Panc1 (cell line): ENCODE measurements around the gene AK8. TPM values are rescaled to one million over a fixed set of nuclear protein-coding genes. Genes with fewer than 3 reads are reported as not detected.
"Not testable (repeated sequence)": the region's sequence is repeated elsewhere in the genome, so short reads cannot be mapped to it uniquely, and the experiment has no call there.

ENCODE experiments used
- ATAC-seq: fragments of 200-7000 bp; cut with Tn5 transposase; 2 replicates; pipeline ENCODE4 v1.9.1; 2020; ENCODE audit warnings: mild to moderate bottlenecking, moderate library complexity
- BruUV-seq: library from RNA; stranded (reverse); fragments of 400-500 nt; replicated peaks from 2 replicates; lab custom pipeline; 2021; lab: Mats Ljungman, UMichigan
- CTCF ChIA-PET: fragments of 300-600 bp; sonication (Branson Sonifier 250); formaldehyde crosslinking; loops from one replicate; lab custom pipeline; 2022; ENCODE audit warnings: antibody characterized with exemption; lab: Charles Lee
- POLR2A ChIA-PET: fragments of 300-600 bp; sonication (Branson Sonifier 250); formaldehyde crosslinking; loops from one replicate; lab custom pipeline; 2022; ENCODE audit warnings: antibody characterized with exemption; lab: Charles Lee
- DNase-seq: peaks from one replicate; pipeline ENCODE4 v3.0.0-alpha.2; 2010; ENCODE audit warnings: low read depth, low spot score
- H3K27ac ChIP-seq: 2 replicates; pipeline ENCODE4 v1.5.1; 2011; ENCODE audit warnings: mild to moderate bottlenecking, low read length, inconsistent platforms
- H3K27me3 ChIP-seq: fragments of 200-500 bp; sonication (Bioruptor generic); 2 replicates; pipeline ENCODE4 v1.6.0; 2014; ENCODE audit warnings: low read length, inconsistent platforms; ENCODE audit not compliant: control insufficient read depth, insufficient read depth
- H3K36me3 ChIP-seq: fragments of 200-500 bp; sonication (Bioruptor generic); 2 replicates; pipeline ENCODE4 v1.5.1; 2014; ENCODE audit warnings: inconsistent platforms, mild to moderate bottlenecking, low read length, moderate library complexity; ENCODE audit not compliant: control insufficient read depth, insufficient read depth
- H3K4me1 ChIP-seq: 2 replicates; pipeline ENCODE4 v1.5.1; 2011; ENCODE audit warnings: inconsistent platforms, mild to moderate bottlenecking, low read length, moderate library complexity; ENCODE audit not compliant: control insufficient read depth, insufficient read depth
- H3K4me3 ChIP-seq, 2 experiments: 2 replicates each; pipeline ENCODE4 v1.5.1; 2011 to 2012; ENCODE audit warnings: low read depth in 2 of 2, low read length in 2 of 2, mild to moderate bottlenecking in 2 of 2, inconsistent platforms in 1 of 2, moderate library complexity in 1 of 2
- H3K9me3 ChIP-seq: fragments of 200-500 bp; sonication (Bioruptor generic); 2 replicates; pipeline ENCODE4 v1.5.1; 2014; ENCODE audit warnings: low read depth, mild to moderate bottlenecking, inconsistent platforms, low read length, moderate library complexity; ENCODE audit not compliant: control insufficient read depth, insufficient read depth
- CTCF ChIP-seq: fragments of 450-650 bp; IDR thresholded peaks from 2 replicates; pipeline ENCODE4 v1.5.1; 2017; ENCODE audit warnings: mild to moderate bottlenecking
- POLR2AphosphoS5 ChIP-seq: IDR thresholded peaks from 2 replicates; pipeline ENCODE4 v1.6.1; 2012; ENCODE audit warnings: mild to moderate bottlenecking, low read depth, low read length, moderate library complexity
- REST ChIP-seq, 2 experiments: IDR thresholded peaks; 2 replicates each; pipeline ENCODE4 v1.6.1; 2011 to 2012; ENCODE audit warnings: low read depth in 2 of 2, control low read depth in 1 of 2, low read length in 1 of 2, mild to moderate bottlenecking in 1 of 2, moderate library complexity in 1 of 2; ENCODE audit not compliant: insufficient read depth in 1 of 2
- SIN3A ChIP-seq: IDR thresholded peaks from 2 replicates; pipeline ENCODE4 v1.6.1; 2012; ENCODE audit warnings: low read depth, mild to moderate bottlenecking, low read length, moderate library complexity, borderline replicate concordance; ENCODE audit not compliant: insufficient read depth
- TCF7L2 ChIP-seq: IDR thresholded peaks from 2 replicates; pipeline ENCODE4 v1.6.1; 2011; ENCODE audit warnings: mild to moderate bottlenecking, low read depth, low read length, inconsistent platforms
- in situ Hi-C: cut with HindIII; loops from 2 replicates; pipeline ENCODE4 v1.10.0; 2016; ENCODE audit warnings: low sequenced_read_pairs, low pct_unique_long_range_greater_than_20kb
- intact Hi-C: fragments of 100-400 bp; cut with micrococcal nuclease; formaldehyde crosslinking; loops from one replicate; pipeline ENCODE4 v1.10.0; 2022; ENCODE audit not compliant: unreplicated experiment
- total RNA-seq: library from RNA; stranded (reverse); gene quantifications from one replicate; pipeline ENCODE4 v1.2.1, GENCODE V29; 2021; ENCODE audit not compliant: unreplicated experiment

AK8 gene
- total RNA-seq, 1 experiment from 2014 or later, result 0.39 TPM

GRCh38 chr9:132711846-132712245, 166.2 kb downstream of the AK8 start:
- intact Hi-C loops, result no loop called here
- no peaks in the 10 kb centered on the region for H3K9me3 ChIP-seq
- TF ChIP-seq SIN3A (no peak), POLR2AphosphoS5 (no peak), REST (IDR thresholded peaks at IDR 0.05; ENCODE audit: insufficient read depth in 1 of 2, low read depth in 2 of 2, low read length in 1 of 2) (no peak)
- no TSS peak for BruUV-seq
- CTCF ChIA-PET, result no interaction called here
- H3K4me3 ChIP-seq, result no peak overlapping the region
- ATAC-seq, result no peak
- POLR2A ChIA-PET, result no interaction called here
- no peak for DNase-seq
- in situ Hi-C loops, result no loop called here
- H3K36me3 ChIP-seq, result no peaks in the 10 kb centered on the region
- H3K27me3 ChIP-seq, result no peaks in the 10 kb centered on the region
- no peak overlapping the region for H3K27ac ChIP-seq
- H3K4me1 ChIP-seq, result no peaks in the 10 kb centered on the region

- H3K27me3 ChIP-seq, ATAC-seq, H3K4me3 ChIP-seq, intact Hi-C loops, CTCF ChIA-PET, BruUV-seq, in situ Hi-C loops, POLR2A ChIA-PET, H3K4me1 ChIP-seq, DNase-seq, H3K36me3 ChIP-seq, H3K27ac ChIP-seq, H3K9me3 ChIP-seq: not testable (repeated sequence)
Measured at GRCh38 chr9:132711152-132711551, 166.9 kb downstream of the AK8 start.

GRCh38 chr9:132710333-132710732, 167.8 kb downstream of the AK8 start:
- DNase-seq, result no peak
- no peaks in the 10 kb centered on the region for H3K9me3 ChIP-seq
- TF ChIP-seq REST (IDR thresholded peaks at IDR 0.05; ENCODE audit: insufficient read depth in 1 of 2, low read depth in 2 of 2, low read length in 1 of 2) (no peak), CTCF (no peak), SIN3A (no peak), POLR2AphosphoS5 (no peak), TCF7L2 (no peak)
- intact Hi-C loops, result no loop called here
- no peak overlapping the region for H3K4me3 ChIP-seq
- BruUV-seq, result no TSS peak
- in situ Hi-C loops, result no loop called here
- H3K27me3 ChIP-seq, result no peaks in the 10 kb centered on the region
- ChIA-PET POLR2A (no interaction called here), CTCF (no interaction called here)
- ATAC-seq, result no peak
- no peak overlapping the region for H3K27ac ChIP-seq
- no peaks in the 10 kb centered on the region for H3K4me1 ChIP-seq
- H3K36me3 ChIP-seq, result no peaks in the 10 kb centered on the region
